ENCODE measurements around the gene SPACA6.

The SPACA6 gene

GRCh38 chr19:51688671-51689571 lies 4.2 kb upstream of the SPACA6 start:
- in situ Hi-C loops (cut with MboI; ENCODE audit: low sequenced_read_pairs): no loop called here

DNA sequence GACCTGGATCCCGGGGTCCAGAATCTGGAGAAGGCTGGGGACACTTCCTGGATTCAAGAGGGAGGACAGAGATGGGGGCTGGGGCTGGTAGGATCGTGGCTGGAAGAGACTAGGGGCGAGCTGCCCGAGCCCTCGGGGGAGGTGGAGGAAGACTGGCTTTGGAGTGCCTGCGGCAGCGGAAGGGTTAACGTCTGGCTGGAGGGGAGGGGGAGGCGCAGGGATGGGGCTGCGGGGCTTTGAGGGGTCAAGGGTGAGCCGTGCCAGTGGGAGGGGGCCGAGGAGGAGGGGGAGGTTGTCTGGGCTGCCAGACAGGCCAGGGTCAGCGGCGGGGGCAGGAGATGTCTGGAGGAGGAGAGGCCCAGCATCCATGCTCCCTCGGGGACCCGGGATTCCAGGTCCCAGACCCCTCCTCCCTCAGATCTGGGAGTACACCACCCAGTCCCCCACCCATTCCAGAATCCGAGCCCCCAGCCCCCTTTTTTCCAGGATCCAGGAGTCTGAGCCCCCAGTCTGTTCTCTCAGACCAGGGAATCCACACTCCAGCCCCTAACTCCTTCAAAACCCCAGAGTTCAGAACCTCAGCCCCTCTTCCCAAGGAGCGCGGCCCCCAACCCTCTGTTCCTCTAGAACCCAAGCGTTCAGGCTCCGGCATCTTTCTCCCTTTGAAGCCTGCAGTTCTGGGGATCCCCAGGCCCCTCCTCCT lies 3.2 kb upstream of the SPACA6 start:
- in situ Hi-C loops (cut with MboI; ENCODE audit: low sequenced_read_pairs): no loop called here

GRCh38 chr19:51690454-51691073 lies 2.6 kb upstream of the SPACA6 start:
- in situ Hi-C loops (cut with MboI; ENCODE audit: low sequenced_read_pairs): no loop called here

GRCh38 chr19:51691074-51691583 lies 2.0 kb upstream of the SPACA6 start:
- in situ Hi-C loops (cut with MboI; ENCODE audit: low sequenced_read_pairs): no loop called here

GRCh38 chr19:51691584-51692428 lies 1.3 kb upstream of the SPACA6 start:
- in situ Hi-C loops (cut with MboI; ENCODE audit: low sequenced_read_pairs): no loop called here

DNA sequence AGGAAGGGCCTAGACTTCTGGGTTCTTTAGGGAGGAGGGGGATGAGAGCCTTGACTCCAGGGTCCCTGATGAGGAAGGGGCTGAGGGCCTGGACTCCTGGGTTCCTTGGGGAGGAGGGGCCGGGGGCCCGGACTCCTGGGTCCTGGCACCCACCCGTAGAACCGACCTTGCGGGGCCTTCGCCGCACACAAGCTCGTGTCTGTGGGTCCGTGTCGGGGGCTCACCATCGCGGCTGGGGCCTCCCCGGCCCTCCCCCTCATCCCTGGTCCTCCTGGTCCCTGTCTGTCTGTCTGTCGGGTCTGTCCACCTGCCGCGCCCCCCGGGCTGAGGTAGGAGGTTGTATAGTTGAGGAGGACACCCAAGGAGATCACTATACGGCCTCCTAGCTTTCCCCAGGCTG lies 662 bp upstream of the SPACA6 start:
- in situ Hi-C loops (cut with MboI; ENCODE audit: low sequenced_read_pairs): no loop called here

DNA sequence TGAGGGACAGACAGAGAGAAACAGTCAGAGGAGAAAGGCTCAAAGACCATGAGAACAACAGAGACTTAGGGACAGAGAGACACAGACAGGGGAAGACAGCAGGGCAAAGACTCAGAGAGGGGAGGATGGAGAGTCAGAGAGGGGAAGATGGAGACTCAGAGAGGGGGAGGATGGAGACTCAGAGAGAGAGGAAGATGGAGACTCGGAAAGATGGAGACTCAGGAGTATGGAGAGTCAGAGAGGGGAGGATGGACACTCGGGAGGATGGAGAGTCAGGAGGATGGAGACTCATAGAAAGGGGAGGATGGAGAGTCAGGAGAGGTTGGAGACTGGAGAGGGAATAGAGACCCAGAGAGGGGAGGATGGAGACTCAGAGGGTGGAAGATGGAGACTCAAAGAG lies 689 bp downstream of the SPACA6 start:
- in situ Hi-C loops (cut with MboI; ENCODE audit: low sequenced_read_pairs): no loop called here

DNA sequence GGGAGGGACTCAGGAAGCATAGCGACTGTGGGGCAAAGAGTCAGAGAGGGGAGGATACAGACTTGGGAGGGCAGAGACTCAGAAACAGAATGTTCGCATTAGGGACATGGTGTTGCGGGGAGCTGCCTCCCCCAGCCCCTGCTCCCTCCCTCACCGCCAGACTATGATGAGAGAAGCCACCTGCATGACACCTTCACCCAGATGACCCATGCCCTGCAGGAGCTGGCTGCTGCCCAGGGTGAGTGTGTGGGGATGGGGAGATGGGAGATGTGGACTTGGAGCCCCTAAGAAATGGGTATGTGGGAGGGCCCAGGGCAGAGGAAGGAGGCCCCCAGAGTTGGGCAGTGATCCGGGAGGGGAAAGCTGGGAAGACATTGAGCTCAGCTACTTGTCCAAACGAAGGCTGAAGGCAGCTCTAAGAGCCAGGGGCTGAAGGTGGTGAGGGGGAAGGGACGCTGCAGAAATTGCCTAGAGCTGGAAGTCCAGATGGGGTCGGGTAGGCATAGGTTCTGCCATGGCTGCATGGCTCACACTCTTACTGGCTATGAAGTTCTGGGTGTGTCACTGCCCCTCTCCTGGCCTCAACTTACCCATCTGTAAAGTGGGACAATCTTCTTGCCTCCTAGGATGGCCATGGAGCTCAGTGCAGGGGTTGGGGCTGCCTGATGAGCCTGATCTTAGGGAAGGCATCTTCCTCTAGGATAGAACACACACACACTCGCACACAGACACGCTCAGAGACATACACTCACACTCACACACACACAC lies 1.4 kb downstream of the SPACA6 start:
- in situ Hi-C loops (cut with MboI; ENCODE audit: low sequenced_read_pairs): no loop called here

GRCh38 chr19:51695088-51695487 lies 2.0 kb downstream of the SPACA6 start:
- in situ Hi-C loops (cut with MboI; ENCODE audit: low sequenced_read_pairs): no loop called here

DNA sequence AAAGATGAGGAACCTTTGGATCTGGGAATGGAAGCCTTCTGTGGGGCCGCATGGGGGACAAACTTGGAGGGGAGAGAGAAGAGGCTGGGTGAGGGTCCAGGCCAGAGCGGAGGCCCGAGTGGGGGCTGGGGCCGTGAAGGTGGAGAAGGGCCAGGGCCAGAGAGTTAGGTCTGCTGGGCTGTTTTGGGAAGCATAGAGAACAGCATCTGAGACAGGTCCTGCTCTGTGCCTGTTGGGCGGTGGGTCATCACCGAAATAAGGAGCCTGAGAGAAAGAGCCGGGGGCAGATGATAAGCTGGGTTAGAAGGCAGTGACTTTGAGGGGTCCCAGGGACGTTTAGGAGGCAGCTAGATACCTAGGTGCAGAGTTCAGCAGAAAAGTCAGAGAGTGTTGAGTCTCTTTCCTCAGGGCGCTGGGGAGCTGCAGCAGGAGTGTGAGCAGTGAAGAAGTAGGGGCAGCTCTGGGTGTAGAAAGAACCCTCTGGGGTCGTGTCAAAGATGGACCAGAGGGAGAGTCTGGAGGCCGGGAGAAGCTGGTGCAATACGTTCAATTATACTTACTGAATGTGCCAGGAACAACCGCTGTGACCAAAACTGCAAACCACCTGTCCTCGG lies 2.7 kb downstream of the SPACA6 start:
- in situ Hi-C loops (cut with MboI; ENCODE audit: low sequenced_read_pairs): no loop called here

DNA sequence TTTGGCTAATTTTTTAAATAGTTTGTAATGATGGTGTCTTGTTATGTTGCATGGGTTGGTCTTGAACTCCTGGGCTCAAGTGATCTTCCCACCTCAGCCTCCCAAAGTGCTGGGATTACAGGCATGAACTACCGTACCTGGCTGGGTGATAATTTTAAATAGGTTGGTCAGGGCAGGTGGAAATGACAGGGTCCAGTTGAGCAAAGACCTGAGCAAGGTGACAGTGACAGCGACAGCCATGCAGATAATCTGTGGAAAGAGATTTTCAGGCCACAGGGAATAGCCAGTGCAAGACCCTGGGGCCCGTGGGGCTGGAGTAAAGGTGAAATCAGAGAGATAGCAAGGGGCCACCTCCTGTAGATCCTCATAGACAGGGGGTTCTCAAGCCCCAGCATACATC lies 3.5 kb downstream of the SPACA6 start:
- in situ Hi-C loops (cut with MboI; ENCODE audit: low sequenced_read_pairs): no loop called here

- in situ Hi-C loops (cut with MboI; ENCODE audit: low sequenced_read_pairs): no loop called here
Observed at GRCh38 chr19:51697169-51697776, 4.1 kb downstream of the SPACA6 start.

- in situ Hi-C loops (cut with MboI; ENCODE audit: low sequenced_read_pairs): no loop called here
Observed at GRCh38 chr19:51698296-51698695, 5.2 kb downstream of the SPACA6 start.

DNA sequence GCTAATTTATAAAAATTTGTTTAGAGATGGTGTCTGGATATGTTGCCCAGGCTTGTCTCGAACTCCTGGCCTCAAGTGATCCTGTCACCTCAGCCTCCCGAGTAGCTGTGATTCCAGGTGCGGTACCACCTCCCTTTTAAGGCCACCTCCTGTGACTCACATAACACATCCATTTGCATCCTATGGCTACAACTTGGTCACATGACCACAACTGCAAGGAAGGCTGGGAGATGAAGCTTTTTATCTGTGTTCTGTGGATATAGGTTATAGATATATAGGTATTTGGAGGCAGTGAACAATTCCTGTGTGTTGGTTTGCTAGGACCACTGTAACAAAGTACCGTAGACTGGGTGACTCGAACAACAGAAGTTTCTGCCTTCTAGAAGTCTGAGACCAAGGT lies 6.0 kb downstream of the SPACA6 start:
- in situ Hi-C loops (cut with MboI; ENCODE audit: low sequenced_read_pairs): no loop called here

DNA sequence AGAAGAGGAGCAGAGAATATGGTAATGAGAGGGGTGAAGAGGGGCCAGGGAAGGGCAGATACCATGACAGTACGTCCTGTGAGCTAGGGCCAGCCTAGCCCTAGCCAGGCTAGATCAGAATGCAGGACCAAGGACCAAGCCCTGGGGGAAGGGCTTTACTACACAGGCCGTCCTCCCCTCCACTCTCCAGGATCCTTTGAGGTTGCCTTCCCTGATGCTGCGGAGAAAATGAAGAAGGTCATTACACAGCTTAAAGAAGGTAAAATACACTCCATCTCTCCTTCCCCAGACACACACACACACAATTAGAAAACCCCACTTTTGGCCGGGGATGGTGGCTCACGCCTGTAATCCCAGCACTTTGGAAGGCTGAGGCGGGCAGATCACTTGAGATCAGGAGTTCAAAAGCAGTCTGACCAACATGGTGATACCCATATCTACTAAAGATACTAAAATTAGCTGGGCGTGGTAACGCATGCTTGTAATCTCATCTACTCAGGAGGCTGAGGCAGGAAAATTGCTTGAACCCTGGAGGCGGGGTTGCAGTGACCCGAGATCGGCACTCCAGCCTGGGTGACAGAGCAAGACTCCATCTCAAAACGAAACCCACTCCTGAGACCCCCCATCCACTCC lies 8.5 kb downstream of the SPACA6 start:
- in situ Hi-C loops (cut with MboI; ENCODE audit: low sequenced_read_pairs): no loop called here

DNA sequence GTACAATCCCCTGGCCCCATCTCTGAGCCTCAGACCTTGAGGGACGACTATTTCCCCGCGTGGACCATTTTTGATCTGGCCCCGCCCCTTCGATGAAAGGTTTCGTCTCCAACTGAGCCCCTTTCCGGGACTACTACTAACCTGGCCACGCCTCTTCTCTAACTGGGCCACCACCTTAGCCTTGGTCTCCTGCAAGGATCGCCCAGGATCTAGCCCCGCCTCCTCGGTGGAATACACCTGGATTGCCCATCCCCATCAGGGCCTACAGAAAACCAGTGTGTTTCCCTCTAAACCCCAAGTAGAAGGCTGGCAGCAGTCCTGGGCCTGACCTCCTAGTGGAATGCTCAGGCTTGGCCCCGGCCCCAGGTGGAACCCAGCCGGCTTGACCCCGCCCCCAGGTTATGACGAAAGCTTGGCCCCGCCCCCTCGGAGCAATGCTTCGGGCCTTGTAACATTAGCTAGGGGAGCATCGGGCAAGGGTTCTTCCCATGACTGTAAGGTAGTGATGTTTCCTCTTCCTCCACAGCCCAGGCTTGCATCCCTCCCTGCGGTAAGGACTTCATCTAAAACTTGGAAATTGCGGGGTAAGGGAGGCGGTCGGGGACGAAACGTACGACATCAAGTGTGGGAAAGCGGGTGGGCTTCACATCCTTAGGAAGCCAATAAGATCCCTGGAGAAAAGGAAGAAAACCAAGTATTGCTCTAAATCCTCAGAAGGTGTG lies 9.1 kb downstream of the SPACA6 start:
- in situ Hi-C loops (cut with MboI; ENCODE audit: low sequenced_read_pairs): no loop called here

DNA sequence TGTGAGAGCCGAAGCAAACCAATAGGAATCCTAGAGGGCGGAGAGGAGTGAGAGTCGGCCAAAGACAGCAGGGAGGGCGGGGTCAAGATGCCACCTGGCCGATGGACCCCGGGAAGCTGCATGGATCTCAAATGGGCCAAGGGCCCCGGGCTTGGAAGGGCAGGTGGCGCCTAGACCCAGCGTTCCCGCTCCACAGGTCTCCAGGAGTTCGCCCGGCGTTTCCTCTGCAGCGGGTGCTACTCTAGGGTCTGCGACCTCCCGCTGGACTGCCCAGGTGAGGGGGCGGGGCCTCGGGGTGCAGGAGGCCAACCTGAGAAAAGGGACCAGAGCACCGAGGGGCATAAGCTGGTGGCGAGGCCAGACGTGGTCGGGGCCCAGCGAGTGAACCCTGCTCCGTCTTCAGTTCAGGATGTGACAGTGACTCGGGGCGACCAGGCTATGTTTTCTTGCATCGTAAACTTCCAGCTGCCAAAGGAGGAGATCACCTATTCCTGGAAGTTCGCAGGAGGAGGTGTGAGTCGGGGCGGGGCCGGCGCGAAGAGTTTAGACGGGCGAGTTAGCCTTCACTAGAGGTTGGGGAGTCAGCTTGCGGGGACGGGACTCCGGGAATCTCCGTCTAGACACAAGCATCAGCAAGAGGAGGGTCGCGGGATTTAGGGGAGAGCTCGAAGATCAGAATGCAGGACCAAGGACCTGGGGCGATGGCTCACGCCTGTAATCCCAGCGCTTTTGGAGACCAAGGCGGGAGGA lies 9.9 kb downstream of the SPACA6 start:
- in situ Hi-C loops (cut with MboI; ENCODE audit: low sequenced_read_pairs): no loop called here
